Epithelial cell of esophagus (primary cell): Measurements from ENCODE around the gene DPPA2.

Source experiments
- DNase-seq: peaks from one replicate; pipeline ENCODE4 v3.0.0; 2010; ENCODE audit warnings: low read depth
- H3K4me3 ChIP-seq: 2 replicates; pipeline ENCODE4 v1.5.1; 2011; ENCODE audit warnings: mild to moderate bottlenecking, low read length, control low read depth
- CTCF ChIP-seq: IDR thresholded peaks from 2 replicates; pipeline ENCODE4 v1.5.1; 2011; ENCODE audit warnings: low read depth, mild to moderate bottlenecking, low read length, control low read depth, inconsistent platforms; ENCODE audit not compliant: insufficient read depth; ENCODE audit errors: missing control alignments

DPPA2 gene

GRCh38 chr3:109338322-109338721, 22.0 kb upstream of the DPPA2 start:
- H3K4me3 ChIP-seq: no peak overlapping the region
- no peak for DNase-seq
- no peak for TF ChIP-seq CTCF

- TF ChIP-seq CTCF: no peak
- H3K4me3 ChIP-seq: peak within 1 kb of the TSS; percentile 7
- no peak for DNase-seq
Observed at GRCh38 chr3:109337393-109337792, 21.1 kb upstream of the DPPA2 start, which contains the start of gene DPPA4. TSS of gene DPPA4 (minus strand) at chr3:109337546. CDS start at chr3:109337517, 29 bp downstream.

- TF ChIP-seq CTCF: no peak
- DNase-seq: peak; percentile 15
- peak overlapping the region; percentile 7 for H3K4me3 ChIP-seq
Observed at GRCh38 chr3:109336291-109336861, 20.1 kb upstream of the DPPA2 start.

- no peak overlapping the region for H3K4me3 ChIP-seq
- DNase-seq: no peak
- TF ChIP-seq CTCF: no peak
Observed at GRCh38 chr3:109334572-109334971, 18.3 kb upstream of the DPPA2 start.

- no peak for TF ChIP-seq CTCF
- no peak for DNase-seq
- no peak overlapping the region for H3K4me3 ChIP-seq
Observed at GRCh38 chr3:109331692-109332091, 15.4 kb upstream of the DPPA2 start.

- TF ChIP-seq CTCF: no peak
- no peak for DNase-seq
- H3K4me3 ChIP-seq: no peak overlapping the region
Observed at GRCh38 chr3:109330405-109330804, 14.1 kb upstream of the DPPA2 start.

GRCh38 chr3:109328202-109328601, 11.9 kb upstream of the DPPA2 start:
- no peak for DNase-seq
- TF ChIP-seq CTCF: no peak

More at GRCh38 chr3:109328202-109328601, 11.9 kb upstream of the DPPA2 start:
- H3K4me3 ChIP-seq: no peak overlapping the region
